NCI-H748 (cell line): Measurements from ENCODE around the gene PRRT2.
"Not testable (repeated sequence)": the region's sequence is repeated elsewhere in the genome, so short reads cannot be mapped to it uniquely, and the experiment has no call there.

Source experiments
- DNase-seq: peaks from one replicate; lab custom pipeline; 2025; ENCODE audit not compliant: unreplicated experiment; lab: John Stamatoyannopoulos, UW

PRRT2 gene

GRCh38 chr16:29811896-29812665 is at the start of gene PRRT2:
Gene PRRT2 (plus strand): TSS chr16:29812193. CDS start chr16:29813055, 862 bp downstream.
- DNase-seq: peak; percentile 78

GRCh38 chr16:29763326-29763725 is 48.7 kb upstream of the PRRT2 start:
- no peak for DNase-seq

GRCh38 chr16:29765167-29766032 is 46.6 kb upstream of the PRRT2 start:
- DNase-seq: peak; percentile 96

GRCh38 chr16:29766571-29766970 is 45.4 kb upstream of the PRRT2 start:
- DNase-seq: no peak

- DNase-seq: no peak
Observed at GRCh38 chr16:29767062-29767461, 44.9 kb upstream of the PRRT2 start.

GRCh38 chr16:29769507-29769906 is 42.5 kb upstream of the PRRT2 start:
- no peak for DNase-seq

- DNase-seq: peak; percentile 63
Observed at GRCh38 chr16:29770250-29770929, 41.6 kb upstream of the PRRT2 start.

- DNase-seq: not testable (repeated sequence)
Observed at GRCh38 chr16:29772330-29772729, 39.7 kb upstream of the PRRT2 start.

- no peak for DNase-seq
Observed at GRCh38 chr16:29774730-29775129, 37.3 kb upstream of the PRRT2 start.

GRCh38 chr16:29775742-29776408 is 36.1 kb upstream of the PRRT2 start:
- DNase-seq: no peak

GRCh38 chr16:29777576-29778350 is 34.2 kb upstream of the PRRT2 start, which contains the start of gene ZG16:
Gene ZG16 (plus strand): TSS chr16:29778256. CDS start chr16:29779267, 1,011 bp downstream.
- no peak for DNase-seq

- no peak for DNase-seq
Observed at GRCh38 chr16:29779474-29779873, 32.5 kb upstream of the PRRT2 start.

GRCh38 chr16:29783094-29783953 is 28.7 kb upstream of the PRRT2 start:
- DNase-seq: not testable (repeated sequence)

- no peak for DNase-seq
Observed at GRCh38 chr16:29784157-29784556, 27.8 kb upstream of the PRRT2 start.

- no peak for DNase-seq
Observed at GRCh38 chr16:29784901-29785500, 27.0 kb upstream of the PRRT2 start.

GRCh38 chr16:29787155-29787554 is 24.8 kb upstream of the PRRT2 start:
- DNase-seq: not testable (repeated sequence)

- DNase-seq: no peak
Observed at GRCh38 chr16:29789775-29790182, 22.2 kb upstream of the PRRT2 start.

- DNase-seq: peak; percentile 97
Observed at GRCh38 chr16:29790183-29790948, 21.6 kb upstream of the PRRT2 start, which contains the start of gene KIF22. Gene KIF22 (plus strand): TSS chr16:29790751. CDS start chr16:29790760, 9 bp downstream.
